ENCODE measurements around the gene TEX101. TPM values are rescaled to one million over a fixed set of nuclear protein-coding genes. Genes with fewer than 3 reads are reported as not detected.

The TEX101 gene
- total RNA-seq, 3 donors from 2014 or later (not counting 1 experiment from before 2014, with no cell fraction given), result 1.4 TPM; not detected in 2

GRCh38 chr19:43455321-43456113 lies 40.8 kb downstream of the TEX101 start:
- Histone ChIP-seq H3K27ac (ENCODE audit: low read length) (no peak overlapping the region), H3K27me3 (ENCODE audit: control insufficient read depth, insufficient read depth, low read length) (no peaks in the 10 kb centered on the region), H3K4me1 (ENCODE audit: control insufficient read depth, insufficient read depth, low read length) (no peaks in the 10 kb centered on the region), H3K9me3 (ENCODE audit: control insufficient read depth, insufficient read depth, low read length) (no peaks in the 10 kb centered on the region), H3K36me3 (ENCODE audit: control insufficient read depth, insufficient read depth, low read length) (no peaks in the 10 kb centered on the region), H3K4me3 (ENCODE audit: low read length) (no peak overlapping the region)
- no peak for TF ChIP-seq CTCF (IDR thresholded peaks at IDR 0.05)
- H3K9me3 Mint-ChIP-seq, result no peaks in the 10 kb centered on the region
- intact Hi-C loops (cut with micrococcal nuclease), result no loop called here
- WGBS (ENCODE audit: insufficient coverage), result 50% methylated on average over 10 of the region's 10 CpGs
- ATAC-seq, result no peak
- peaks cover 0 to 7% of the 10 kb centered on the region in 2 donors for H3K4me1 Mint-ChIP-seq
- no peak for DNase-seq
- H3K36me3 Mint-ChIP-seq, result no peaks in the 10 kb centered on the region
- no peak overlapping the region for H3K4me3 Mint-ChIP-seq
- peak overlapping the region in 1 of 2 donors; percentile 68 for H3K27ac Mint-ChIP-seq
- peaks cover 9 to 13% of the 10 kb centered on the region in 2 donors for H3K27me3 Mint-ChIP-seq (ENCODE audit: low read depth in 2 of 2)

GRCh38 chr19:43457809-43458208 lies 43.1 kb downstream of the TEX101 start:
- Mint-ChIP-seq H3K36me3 (no peaks in the 10 kb centered on the region), H3K27me3 (ENCODE audit: low read depth in 2 of 2) (peaks cover 6 to 9% of the 10 kb centered on the region in 2 donors), H3K9me3 (no peaks in the 10 kb centered on the region), H3K4me3 (no peak overlapping the region), H3K27ac (no peak overlapping the region), H3K4me1 (peaks cover 0 to 7% of the 10 kb centered on the region in 2 donors)
- Histone ChIP-seq H3K4me1 (ENCODE audit: control insufficient read depth, insufficient read depth, low read length) (peaks cover 3% of the 10 kb centered on the region), H3K4me3 (ENCODE audit: low read length) (no peak overlapping the region), H3K36me3 (ENCODE audit: control insufficient read depth, insufficient read depth, low read length) (no peaks in the 10 kb centered on the region), H3K27me3 (ENCODE audit: control insufficient read depth, insufficient read depth, low read length) (no peaks in the 10 kb centered on the region), H3K9me3 (ENCODE audit: control insufficient read depth, insufficient read depth, low read length) (no peaks in the 10 kb centered on the region), H3K27ac (ENCODE audit: low read length) (no peak overlapping the region)
- DNase-seq, result no peak
- ATAC-seq, result no peak
- intact Hi-C loops (cut with micrococcal nuclease), result no loop called here
- TF ChIP-seq CTCF (IDR thresholded peaks at IDR 0.05), result no peak
- 86% methylated on average over 4 of the region's 4 CpGs for WGBS (ENCODE audit: insufficient coverage)

GRCh38 chr19:43460362-43461016 lies 45.8 kb downstream of the TEX101 start:
- 91% methylated on average over 15 of the region's 16 CpGs for WGBS (ENCODE audit: insufficient coverage)
- intact Hi-C loops (cut with micrococcal nuclease), result no loop called here
- Mint-ChIP-seq H3K27me3 (ENCODE audit: low read depth in 2 of 2) (peaks cover 6 to 9% of the 10 kb centered on the region in 2 donors), H3K4me1 (peaks cover 0 to 21% of the 10 kb centered on the region in 2 donors), H3K9me3 (no peaks in the 10 kb centered on the region), H3K36me3 (no peaks in the 10 kb centered on the region), H3K27ac (peak overlapping the region; percentile 29 to 95), H3K4me3 (no peak overlapping the region)
- Histone ChIP-seq H3K4me1 (ENCODE audit: control insufficient read depth, insufficient read depth, low read length) (peaks cover 22% of the 10 kb centered on the region), H3K9me3 (ENCODE audit: control insufficient read depth, insufficient read depth, low read length) (no peaks in the 10 kb centered on the region), H3K4me3 (ENCODE audit: low read length) (no peak overlapping the region), H3K27me3 (ENCODE audit: control insufficient read depth, insufficient read depth, low read length) (no peaks in the 10 kb centered on the region), H3K36me3 (ENCODE audit: control insufficient read depth, insufficient read depth, low read length) (no peaks in the 10 kb centered on the region), H3K27ac (ENCODE audit: low read length) (no peak overlapping the region)
- no peak for DNase-seq
- no peak for TF ChIP-seq CTCF (IDR thresholded peaks at IDR 0.05)
- ATAC-seq, result no peak
